GM21786 (cell line): ENCODE data around the gene XCR1.
"Not testable (repeated sequence)": the region's sequence is repeated elsewhere in the genome, so short reads cannot be mapped to it uniquely, and the experiment has no call there.

Source experiments
- ATAC-seq: cut with Tn5 transposase; IDR thresholded peaks from one replicate; pipeline ENCODE4 v1.9.1; 2021; ENCODE audit not compliant: unreplicated experiment

Gene XCR1

GRCh38 chr3:46027021-46027705 lies at the start of gene XCR1:
Gene XCR1 (minus strand): TSS chr3:46027483. CDS start chr3:46021947, 5,536 bp downstream.
- no peak for ATAC-seq

- ATAC-seq: no peak
These were observed 49.3 kb upstream of the XCR1 start for GRCh38 chr3:46076606-46077005.

DNA sequence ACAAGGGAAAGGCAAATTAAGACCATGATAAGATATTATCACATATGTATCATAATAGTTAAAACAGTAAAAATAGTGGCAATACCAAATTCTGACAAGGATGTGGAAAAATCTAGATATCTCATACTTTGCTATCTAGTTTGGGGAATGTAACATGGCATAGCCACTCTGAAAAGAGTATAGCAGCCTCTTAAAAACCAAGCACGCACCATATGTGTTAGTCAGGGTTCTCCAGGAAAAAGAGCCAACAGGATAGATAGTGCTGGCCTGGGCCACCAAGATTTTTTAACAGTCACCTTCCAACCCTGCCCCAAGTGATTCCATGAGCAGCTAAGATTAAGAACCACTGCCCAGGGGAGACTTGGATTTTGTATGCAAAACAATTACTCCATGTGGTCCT lies 48.5 kb upstream of the XCR1 start:
- ATAC-seq: no peak

- no peak for ATAC-seq
These were observed 44.1 kb upstream of the XCR1 start for GRCh38 chr3:46071222-46071858.

GRCh38 chr3:46070595-46071093 lies 43.4 kb upstream of the XCR1 start:
- ATAC-seq: no peak

DNA sequence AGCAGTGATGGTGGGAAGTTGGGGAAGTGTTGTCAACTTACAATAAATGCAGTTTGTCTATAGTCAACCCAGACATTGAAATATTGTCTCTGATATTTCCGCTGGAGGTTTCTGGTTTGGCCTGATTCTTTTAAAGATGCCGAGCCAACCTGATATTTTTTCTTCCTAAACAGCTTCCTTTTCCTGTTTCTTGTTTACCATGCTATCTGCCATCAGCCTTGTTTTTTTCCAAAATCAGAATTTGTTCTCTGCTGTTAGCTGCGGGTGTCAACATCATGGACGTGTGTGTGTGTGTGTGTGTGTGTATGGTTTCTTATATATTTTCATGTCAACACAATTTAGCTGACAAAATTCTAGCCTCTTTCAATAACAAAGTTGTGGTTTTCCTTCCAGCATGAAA lies 41.2 kb upstream of the XCR1 start:
- ATAC-seq: no peak

GRCh38 chr3:46067401-46067800 lies 40.1 kb upstream of the XCR1 start:
- ATAC-seq: no peak

DNA sequence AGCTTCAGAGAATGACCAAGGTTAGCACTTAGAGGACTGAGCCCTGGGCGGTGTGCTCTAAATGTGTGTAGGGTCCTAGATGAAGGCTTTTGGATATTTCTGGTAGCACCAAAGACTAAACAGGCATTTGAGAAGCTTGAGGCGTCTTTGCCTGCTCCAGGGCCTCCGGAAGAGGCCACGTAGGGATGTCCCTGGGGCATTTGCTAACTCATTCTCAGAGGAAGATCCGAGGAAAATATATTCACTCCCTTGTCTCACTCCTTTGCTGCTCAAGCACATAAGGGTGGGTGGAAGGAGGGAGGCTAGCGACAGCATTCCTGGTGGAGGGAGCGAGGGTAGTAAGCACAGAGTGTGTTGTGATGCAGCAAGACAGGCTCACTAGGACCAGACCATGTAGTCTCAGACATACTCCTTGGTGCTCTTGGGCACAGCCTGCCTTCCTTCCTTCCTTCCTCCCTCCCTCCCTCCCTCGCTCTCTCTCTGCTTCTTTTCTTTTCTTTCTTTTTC lies 38.5 kb upstream of the XCR1 start:
- ATAC-seq: no peak

DNA sequence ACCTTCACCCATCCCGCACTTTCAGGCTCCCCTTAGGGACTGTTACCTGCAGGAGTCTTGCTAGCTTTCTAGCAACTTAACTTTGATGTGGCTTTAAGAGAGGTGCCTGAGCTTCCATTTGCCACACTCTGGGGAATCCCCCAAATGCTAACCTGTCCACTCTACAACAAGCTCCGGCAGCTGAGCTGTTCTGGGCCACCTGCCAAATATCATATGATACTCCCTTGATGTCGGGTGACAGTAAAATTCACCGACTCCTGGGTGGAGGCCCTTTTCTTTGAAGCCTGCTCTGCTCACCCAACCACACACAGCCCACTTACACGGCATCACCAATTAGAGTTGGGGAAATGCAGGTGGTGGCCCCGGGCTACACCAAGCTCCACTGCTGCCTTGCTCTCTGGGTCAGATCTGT lies 38.0 kb upstream of the XCR1 start:
- peak; percentile 55 for ATAC-seq

DNA sequence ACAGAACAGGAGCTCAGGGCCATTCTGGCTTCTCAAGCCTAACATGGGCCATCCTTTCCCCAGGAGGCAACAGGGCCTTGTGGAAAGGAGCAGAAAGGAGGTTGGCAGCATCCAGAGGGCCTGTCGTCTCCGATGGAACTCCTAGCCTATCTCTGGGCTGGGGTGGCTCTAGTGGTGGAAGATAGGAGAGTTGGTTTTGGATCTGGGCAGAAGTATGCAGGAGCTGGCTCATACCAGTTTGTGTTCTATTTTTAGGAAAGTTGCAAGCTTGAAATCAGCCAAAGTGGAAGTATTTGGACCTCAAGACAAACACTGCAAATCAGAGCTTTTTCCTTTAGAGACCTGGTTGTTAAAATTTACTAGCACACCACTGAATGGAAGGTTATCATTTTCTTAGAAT lies 35.4 kb upstream of the XCR1 start:
- ATAC-seq: no peak

GRCh38 chr3:46061887-46062286 lies 34.6 kb upstream of the XCR1 start:
- ATAC-seq: no peak

DNA sequence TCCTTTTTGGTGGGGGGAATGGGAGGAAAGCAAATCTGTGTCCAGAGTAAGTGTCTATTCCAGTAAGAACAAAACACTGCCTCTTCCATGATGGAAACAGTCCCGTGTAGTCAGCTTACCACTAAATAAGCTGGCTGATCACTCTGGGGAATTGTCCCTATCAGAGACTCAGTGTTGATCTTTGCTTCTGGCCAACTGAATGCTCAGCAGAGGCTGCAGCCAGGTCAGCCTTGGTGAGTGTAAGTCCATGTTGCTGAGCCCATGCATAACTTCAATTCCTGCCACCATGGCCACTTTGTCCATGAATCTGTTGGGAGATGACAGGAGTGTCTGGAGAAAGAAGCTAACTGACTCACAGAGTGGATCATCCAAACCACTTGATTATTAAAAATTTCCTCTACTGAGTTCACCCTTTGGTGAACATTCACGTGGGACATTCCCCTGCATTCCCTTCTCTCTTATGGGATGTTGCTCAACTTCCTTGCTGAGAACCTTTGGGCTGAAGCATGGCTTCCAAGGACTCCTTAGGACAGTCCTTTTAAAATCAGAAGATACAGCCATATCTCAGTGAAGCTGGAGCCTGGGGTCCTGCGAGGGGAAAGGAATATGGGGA lies 33.9 kb upstream of the XCR1 start:
- ATAC-seq: no peak

DNA sequence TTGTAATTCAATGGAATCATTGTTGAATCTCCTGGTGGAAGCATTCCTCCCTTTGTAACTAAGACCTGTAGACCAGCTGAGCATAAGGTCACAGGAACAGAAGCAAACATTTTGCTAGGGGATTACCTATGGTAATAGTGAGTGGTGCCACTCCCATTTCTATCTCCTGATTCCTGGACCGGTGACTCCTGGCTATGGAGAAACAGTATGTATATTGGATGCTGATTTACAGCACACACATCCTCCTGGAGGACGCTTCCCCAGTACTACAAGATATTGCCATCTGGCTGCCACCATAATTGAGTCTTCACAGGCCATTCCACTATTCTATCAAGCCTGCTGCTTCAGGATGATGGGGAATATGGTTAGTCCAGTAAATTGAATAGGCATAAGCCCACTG lies 33.3 kb upstream of the XCR1 start:
- no peak for ATAC-seq

- ATAC-seq: no peak
These were observed 32.1 kb upstream of the XCR1 start for GRCh38 chr3:46059432-46059831.

GRCh38 chr3:46058981-46059380 lies 31.7 kb upstream of the XCR1 start:
- no peak for ATAC-seq

DNA sequence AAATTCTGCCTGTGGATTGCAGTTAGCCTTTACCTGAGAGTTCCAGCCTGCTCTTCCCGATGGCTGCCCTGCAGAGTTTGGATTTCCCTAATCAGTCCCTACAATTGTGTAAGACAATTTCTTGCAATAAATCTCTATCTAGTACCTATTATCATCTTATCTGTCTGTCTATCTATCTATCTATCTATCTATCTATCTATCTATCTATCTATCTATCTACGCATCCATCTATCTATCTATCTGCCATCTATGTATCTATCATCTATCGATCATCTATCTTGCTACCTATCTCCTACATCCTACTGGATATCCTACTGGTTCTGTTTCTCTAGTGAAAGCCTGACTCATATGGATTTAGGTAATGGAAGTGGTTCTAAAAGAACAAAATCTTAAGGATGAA lies 30.4 kb upstream of the XCR1 start:
- no peak for ATAC-seq

- ATAC-seq: no peak
These were observed 29.4 kb upstream of the XCR1 start for GRCh38 chr3:46056686-46057085.

GRCh38 chr3:46053761-46054515 lies 26.7 kb upstream of the XCR1 start:
- not testable (repeated sequence) for ATAC-seq

- not testable (repeated sequence) for ATAC-seq
These were observed 26.0 kb upstream of the XCR1 start for GRCh38 chr3:46053265-46053664.

DNA sequence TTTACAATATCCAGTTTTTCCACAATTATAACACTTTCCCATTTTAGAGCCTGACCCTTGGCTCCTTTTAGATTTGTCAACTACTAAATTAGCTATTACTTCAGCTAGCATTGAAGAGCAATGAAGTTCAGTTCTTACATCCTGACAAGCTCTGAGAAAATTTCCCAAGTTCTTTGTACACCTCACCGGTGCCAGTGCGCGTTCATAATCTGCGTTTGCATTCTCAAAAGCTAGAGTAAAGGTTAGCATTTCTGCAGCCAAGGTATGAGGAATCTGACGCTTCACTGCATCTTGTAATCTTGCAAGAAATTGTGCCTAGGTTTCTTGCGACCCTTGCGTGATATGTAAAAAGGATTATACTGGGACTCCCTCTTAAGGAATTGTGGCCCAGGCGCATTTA lies 25.2 kb upstream of the XCR1 start:
- no peak for ATAC-seq

DNA sequence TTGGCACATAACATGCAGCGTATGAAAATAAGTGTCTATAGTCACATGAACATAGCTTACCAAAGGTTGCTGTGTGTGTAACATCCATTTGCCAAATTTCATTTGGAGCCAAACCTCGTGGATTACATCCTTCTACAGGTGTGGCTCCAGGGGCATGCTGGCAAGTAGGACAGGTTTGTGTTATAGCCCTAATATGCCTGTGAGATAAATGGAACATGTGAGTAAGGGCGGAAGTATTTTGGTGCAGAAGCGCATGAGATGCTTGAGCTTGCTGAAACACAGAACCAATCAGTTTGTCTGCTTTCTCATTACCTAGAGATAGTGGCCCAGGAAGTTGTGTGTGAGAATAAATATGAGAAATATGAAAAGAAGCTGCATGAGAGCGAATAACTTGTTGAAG lies 21.8 kb upstream of the XCR1 start:
- no peak for ATAC-seq
